Renal cortex interstitium (tissue), 11 donors: Measurements from ENCODE around the gene MAP2K3. TPM values are rescaled to one million over a fixed set of nuclear protein-coding genes. Genes with fewer than 3 reads are reported as not detected.

ENCODE experiments used
- DNase-seq, 11 donors: peaks; one replicate each; pipeline ENCODE4 v3.0.0-alpha.2; 2013; ENCODE audit warnings: low read depth in 9 of 11, low spot score in 4 of 11; ENCODE audit errors: extremely low read depth in 1 of 11
- polyA plus RNA-seq, 3 donors: library from polyadenylated mRNA; unstranded; fragments of 120-200 nt; gene quantifications; one replicate each; pipeline ENCODE4 v1.2.1, GENCODE V29; 2013; ENCODE audit not compliant: insufficient read length in 3 of 3

MAP2K3 gene
- polyA plus RNA-seq, 3 donors = 20.6 to 25.8 (median 22.9) TPM

- no peak for DNase-seq
Measured at GRCh38 chr17:21289902-21290571, 5.5 kb downstream of the MAP2K3 start.

- DNase-seq = no peak
Measured at GRCh38 chr17:21291357-21291756, 6.8 kb downstream of the MAP2K3 start.

DNA sequence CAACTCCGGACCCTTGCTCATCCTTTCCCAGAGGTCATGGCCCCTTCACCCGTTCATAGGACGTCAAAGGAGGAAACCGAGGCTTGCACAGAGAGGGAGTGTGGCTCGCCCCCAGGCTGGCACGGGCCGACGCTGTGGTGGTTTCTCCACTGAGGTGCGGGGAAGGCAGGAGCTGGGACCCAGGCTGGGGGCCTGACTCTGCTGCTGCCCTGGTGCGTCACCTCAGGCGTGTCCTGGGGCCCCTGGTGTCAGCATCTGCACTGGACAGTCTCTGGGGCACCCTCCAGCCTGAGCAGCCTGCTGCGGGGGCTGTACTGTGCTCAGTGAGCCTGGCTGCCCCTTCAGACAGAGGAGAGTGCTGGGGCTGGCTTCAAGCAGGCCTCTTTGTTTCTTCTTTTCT, 7.4 kb downstream of the MAP2K3 start:
- no peak for DNase-seq

GRCh38 chr17:21292867-21293830, 8.6 kb downstream of the MAP2K3 start:
- no peak for DNase-seq

DNA sequence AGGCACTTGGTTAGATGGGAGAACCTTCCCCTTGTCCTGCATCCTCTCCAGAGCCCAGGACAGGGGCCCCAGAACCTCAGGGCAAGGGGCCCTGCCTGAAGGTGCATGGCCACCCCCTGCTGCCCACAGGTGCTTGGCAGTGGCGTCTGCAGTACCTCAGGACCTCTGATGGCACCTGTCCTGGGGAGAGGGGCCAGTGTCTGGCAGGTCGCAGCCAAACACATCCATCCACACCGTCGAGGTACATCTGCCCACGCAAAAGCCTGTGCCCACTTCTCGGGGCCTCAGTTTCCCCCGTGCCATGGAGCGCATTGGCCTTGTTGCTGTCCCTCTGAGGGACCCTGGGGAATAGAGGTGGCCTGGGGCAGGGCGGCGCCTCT, 9.3 kb downstream of the MAP2K3 start:
- DNase-seq = no peak

DNA sequence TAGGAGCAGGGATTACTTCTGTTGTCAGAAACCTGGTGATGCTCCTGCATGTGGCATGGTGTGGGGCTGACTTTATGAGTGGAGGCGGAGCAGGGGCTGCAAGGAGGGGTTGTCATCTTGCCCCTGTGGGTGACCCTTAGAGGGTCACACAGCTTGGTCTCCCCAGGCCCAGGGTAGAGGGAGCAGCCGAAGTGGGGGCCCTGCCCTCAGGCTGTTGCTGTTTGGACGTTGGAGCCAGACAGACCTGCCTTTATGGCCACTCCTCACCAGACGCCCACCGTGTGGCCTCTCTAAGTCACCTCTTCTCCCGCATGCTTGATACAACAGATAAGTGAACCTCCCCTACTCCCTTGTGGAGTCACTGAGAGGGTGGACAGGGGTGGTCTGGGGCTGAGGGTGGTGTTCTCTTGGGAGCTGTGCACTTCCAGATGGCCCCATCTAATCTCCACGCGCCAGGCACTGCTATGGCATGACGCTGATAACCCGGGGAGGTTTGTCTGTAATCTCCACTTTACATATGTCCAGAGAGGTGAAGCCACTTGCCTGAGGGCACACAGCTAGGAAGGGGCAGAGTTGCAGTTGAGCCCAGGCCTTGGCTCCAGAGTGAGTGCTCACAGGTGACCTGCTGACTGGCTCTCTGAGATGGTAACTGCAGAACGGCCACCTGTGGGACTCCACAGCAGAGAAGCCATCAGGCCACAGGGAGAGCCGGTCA, 10.0 kb downstream of the MAP2K3 start:
- DNase-seq = no peak

- no peak for DNase-seq
Measured at GRCh38 chr17:21295036-21295952, 10.8 kb downstream of the MAP2K3 start.

DNA sequence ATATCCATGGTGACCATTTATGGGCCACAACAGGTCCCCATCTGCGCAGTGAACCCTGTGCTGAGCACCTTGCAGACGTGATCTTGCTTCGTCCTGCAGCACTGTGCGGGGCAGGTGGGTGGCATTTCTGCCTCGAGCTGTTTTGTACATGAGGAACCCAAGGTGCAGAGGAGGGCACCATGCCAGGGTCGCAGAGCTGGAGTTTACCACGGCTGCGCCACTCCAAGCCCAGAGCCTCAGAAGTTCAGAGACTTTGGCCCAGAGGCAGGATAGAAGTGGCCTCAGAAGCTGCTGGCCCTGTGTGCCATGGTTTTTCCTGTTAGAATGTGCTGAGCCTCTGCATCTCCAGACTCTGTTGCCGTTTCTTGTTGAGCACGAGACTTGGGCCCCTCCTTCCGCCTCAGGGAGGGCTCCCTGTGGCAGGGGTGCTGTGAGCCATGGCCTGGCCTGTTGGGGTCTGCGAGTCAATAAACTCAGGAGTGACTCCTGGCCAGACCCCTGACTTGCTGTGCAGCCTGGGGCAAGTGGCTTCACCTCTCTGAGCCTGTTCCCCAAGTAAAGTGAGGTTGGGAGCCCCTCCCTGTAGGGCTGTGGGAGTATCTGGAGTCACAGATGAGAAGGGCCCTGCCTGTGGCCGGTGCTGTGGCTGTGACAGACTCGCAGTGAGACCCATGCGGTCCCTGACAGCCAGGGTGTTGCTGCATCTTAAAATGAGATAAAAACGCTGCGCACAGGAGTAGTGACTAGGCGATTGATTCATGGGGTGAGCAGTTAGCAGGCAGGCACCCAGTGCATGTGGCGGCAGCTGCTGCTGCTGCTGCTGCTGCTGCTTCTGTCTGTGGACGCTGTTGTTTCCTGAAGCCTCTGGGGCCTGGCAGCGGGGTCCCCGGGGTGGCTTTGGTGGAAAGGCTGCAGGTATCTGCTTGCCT, 11.8 kb downstream of the MAP2K3 start:
- no peak for DNase-seq

- DNase-seq = no peak
Measured at GRCh38 chr17:21297026-21297520, 12.6 kb downstream of the MAP2K3 start.

DNA sequence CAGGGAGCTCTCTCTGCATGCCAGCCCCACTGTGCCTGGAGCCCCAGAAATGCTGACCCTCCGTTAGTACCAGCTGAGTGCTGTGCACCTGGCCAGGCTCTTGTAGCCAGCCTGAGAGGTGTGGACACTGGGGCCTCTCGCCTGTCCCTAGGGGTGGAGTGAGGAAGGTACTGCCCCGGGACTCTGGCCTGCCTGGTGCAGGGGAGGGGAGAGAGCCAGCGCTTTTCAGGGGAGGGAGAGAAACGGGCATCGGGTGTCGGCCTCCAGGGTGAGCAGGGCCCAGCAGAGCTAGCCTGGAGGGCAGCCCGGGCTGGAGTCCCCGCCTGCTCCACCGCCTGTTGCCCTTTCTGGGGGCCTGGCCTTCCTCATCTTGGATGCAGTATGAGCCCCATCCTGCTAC, 13.1 kb downstream of the MAP2K3 start:
- DNase-seq = no peak

DNA sequence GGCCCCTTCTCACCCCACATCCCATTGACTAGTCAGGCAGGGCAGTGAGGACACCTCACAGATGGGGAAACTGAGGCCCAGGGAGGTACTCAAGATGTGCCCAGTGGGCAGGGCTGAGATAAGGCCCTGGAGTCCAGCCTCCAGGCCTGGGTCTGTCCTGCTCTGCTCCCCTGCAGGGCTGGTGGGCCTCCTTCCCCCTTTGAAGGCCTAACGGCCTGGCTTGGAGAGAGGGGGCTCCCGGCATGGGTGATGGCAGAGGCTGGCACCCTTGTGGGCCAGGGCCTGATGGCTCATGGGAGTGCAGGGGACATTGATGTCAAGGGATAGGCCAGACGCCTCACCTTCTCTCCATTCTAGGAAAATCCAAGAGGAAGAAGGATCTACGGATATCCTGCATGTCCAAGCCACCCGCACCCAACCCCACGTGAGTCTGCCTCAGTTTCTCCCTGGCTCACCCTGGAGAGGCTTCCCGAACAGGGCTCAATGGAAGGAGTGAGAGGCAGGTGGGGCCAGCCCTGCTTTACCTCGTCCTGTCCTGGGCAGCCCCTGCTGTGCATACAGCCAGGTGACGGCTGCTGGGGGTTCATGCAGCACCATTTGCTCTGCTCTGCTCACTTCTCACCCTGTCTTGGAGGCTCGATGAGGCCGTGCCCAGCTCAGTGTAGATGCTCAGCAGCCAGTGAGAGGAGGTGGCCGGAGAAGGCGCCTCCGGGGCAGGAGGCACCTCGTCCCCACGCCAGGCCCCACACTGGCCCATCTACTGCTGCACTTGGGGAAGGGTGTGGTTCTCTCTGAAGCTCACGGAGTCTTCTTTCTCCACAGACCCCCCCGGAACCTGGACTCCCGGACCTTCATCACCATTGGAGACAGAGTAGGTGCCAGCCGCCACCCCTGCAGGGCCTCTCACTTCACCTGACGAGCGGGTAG, 13.8 kb downstream of the MAP2K3 start:
- no peak for DNase-seq

DNA sequence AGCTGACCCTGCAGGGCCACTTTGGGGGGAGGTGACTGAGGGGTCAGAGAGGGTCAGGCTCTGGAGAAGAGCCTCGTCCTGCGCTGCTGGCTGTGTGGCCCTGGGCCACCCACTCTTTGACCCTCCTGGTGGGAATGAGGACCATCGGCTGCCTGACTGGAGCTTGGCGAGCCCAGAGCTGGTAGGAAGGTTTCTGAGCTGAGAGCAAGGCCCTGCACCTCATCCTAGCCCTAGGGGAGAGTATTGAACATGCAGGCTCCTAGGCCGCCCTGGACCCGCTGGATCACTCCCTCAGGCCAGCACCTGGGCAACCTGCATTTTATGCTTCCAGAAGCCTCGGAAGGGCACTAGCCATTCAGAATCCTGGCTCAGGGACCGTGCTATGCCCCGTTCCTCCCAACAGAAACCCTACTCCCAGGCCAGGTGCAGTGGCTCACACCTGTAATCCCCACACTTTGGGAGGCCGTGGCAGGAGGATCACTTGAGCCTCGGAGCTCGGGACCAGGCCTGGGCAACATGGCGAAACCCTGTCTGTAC, 14.5 kb downstream of the MAP2K3 start:
- DNase-seq = no peak

DNA sequence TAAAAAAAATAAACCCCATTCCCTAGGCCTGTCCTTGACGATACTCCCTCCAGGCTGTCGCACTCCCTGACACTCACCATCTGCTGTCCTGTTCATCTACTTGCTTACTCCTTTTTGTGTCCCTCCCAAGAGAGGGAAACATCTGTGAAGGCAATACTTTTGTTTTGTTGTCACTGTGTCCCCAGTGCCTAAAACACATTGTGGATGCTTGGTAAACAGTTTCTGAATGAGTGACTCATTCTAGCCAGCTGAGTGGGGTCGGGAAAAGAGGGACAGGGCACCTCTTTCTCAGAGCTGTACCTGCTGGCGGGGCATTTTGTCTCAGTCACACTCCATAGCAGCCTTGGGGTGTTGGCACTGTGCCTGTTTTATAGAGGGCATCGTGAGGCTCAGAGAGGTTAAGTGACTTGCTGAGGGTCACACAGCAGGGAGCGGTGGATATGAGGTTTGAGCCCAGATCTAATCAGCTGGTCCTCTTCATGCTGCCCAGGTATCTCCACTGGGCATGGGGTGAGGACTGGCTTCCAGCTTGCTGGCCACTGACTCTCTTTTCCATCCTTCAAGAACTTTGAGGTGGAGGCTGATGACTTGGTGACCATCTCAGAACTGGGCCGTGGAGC, 15.6 kb downstream of the MAP2K3 start:
- DNase-seq = no peak

GRCh38 chr17:21300601-21301571, 16.4 kb downstream of the MAP2K3 start:
- DNase-seq = no peak
